ENCODE data around the gene CSMD2.
"Not testable (repeated sequence)": the region's sequence is repeated elsewhere in the genome, so short reads cannot be mapped to it uniquely, and the experiment has no call there.

The CSMD2 gene

GRCh38 chr1:34101151-34101550, 63.9 kb downstream of the CSMD2 start:
- DNase-seq, result no peak

GRCh38 chr1:34100332-34100731, 64.7 kb downstream of the CSMD2 start:
- DNase-seq, result no peak

DNA sequence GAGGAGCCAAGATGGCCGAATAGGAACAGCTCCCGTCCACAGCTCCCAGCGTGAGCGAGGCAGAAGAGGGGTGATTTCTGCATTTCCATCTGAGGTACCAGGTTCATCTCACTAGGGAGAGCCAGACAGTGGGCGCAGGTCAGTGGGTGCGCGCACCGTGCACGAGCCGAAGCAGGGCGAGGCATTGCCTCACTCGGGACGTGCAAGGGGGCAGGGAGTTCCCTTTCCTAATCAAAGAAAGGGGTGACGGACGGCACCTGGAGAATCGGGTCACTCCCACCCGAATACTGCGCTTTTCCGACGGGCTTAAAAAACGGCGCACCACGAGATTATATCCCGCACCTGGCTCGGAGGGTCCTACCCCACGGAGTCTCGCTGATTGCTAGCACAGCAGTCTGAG, 72.6 kb downstream of the CSMD2 start:
- DNase-seq, result not testable (repeated sequence)

GRCh38 chr1:34089731-34090130, 75.3 kb downstream of the CSMD2 start:
- no peak for DNase-seq

DNA sequence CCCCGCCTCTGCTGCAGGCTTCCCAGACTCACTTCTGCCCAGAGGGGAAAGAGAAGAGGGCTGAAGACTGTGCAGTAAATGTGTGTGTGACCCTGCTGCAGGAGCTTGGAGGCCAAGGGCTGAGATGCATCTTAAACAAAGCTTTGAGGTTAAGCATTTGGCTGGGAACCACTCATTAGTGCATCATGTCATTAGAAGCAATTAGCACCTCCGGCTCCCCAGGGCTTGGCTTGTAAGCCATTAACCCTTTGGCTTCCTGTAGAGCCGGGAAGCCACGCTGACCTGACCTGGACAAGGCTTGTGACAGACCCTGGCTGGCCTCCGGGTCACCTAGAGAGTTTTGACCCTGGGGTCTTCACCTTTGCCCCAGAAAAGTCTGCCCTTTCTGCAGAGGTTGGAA, 77.0 kb downstream of the CSMD2 start:
- no peak for DNase-seq

DNA sequence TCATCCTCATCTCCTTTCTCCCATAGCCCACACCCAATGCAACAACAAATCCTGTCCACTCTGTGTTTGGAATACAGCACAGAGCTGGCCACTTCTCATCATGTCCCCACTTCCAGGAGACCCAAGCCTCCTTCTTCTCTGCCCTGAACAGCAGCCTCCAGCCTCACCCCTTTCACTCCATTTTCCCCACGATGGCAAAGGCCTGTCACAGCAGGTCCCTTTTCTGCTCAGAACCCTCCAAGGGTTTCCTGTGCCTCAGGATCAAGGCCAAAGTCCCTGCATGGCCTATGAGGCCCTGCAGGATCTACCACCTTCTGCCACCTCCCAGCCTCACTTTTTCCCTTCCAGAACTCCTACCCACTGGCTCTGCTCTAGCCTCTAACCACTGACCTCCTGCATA, 78.5 kb downstream of the CSMD2 start:
- no peak for DNase-seq

- DNase-seq, result no peak
Measured at GRCh38 chr1:34083974-34084373, 81.1 kb downstream of the CSMD2 start.

DNA sequence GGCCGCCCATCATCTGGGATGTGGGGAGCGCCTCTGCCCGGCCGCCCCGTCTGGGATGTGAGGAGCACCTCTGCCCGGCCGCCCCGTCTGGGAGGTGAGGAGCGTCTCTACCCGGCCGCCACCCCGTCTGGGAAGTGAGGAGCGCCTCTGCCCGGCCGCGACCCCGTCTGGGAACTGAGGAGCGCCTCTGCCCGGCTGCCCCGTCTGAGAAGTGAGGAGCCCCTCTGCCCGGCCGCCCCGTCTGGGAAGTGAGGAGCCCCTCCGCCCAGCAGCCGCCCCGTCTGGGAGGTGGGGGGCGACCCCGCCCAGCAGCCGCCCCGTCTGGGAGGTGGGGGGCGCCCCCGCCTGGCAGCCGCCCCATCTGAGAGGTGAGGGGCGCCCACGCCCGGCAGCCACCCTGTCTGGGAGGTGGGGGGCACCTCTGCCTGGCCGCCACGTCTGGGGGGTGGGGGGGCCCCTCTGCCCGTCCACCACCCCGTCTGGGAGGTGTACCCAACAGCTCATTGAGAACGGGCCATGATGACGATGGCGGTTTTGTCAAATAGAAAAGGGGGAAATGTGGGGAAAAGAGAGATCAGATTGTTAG, 82.9 kb downstream of the CSMD2 start:
- DNase-seq, result not testable (repeated sequence)

DNA sequence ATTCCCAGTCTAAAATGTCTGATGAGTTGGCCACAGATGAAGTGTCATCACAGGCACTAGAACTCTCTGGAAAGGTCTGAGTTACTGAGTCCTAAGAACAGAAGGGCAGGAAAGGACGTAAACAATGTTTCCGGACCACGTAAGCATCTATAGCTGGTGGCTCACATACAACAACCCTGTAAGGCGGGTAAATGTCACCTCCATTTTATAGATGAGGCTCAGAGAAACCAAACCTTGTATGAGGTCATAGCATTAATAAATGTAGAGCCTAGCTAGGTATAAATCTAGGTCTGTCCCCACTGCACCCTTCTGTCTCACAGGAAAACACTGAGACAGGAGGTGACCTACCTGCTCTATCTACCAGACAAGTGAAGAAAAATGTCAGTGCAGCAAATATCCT, 86.6 kb downstream of the CSMD2 start:
- DNase-seq, result no peak

GRCh38 chr1:34075576-34075975, 89.5 kb downstream of the CSMD2 start:
- DNase-seq, result no peak

DNA sequence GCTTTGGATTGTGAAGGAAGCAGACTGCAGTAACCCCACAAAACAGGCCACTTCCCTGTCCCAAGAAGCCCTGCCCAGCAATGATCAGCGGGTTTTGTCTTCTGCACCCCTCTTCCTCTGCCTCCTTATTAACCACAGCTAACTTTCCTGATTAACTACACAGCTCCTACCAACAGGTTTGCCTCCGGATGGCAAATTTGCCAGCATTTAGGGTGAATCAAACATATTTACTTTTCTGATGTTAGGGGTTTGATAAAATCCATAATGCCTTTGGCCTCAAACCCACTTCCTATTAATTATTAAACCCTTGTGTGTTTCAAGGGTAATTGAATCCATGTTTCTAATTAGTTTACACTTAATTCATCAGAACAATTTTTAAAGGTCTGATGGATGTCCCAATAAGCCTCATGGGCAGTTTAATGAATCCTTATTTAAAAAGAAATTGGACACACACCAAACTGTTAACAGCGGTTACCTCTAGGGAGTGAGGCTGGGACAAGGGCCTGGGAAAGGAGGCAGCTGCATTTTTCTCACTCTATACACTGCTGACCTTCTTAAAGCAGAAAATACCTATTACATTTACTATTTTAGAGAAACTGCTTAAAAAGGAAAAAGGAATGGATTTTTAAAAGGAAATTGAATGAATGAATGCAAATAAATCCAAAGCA, 91.9 kb downstream of the CSMD2 start:
- DNase-seq, result no peak

- DNase-seq, result no peak
Measured at GRCh38 chr1:34070201-34070836, 94.7 kb downstream of the CSMD2 start.

DNA sequence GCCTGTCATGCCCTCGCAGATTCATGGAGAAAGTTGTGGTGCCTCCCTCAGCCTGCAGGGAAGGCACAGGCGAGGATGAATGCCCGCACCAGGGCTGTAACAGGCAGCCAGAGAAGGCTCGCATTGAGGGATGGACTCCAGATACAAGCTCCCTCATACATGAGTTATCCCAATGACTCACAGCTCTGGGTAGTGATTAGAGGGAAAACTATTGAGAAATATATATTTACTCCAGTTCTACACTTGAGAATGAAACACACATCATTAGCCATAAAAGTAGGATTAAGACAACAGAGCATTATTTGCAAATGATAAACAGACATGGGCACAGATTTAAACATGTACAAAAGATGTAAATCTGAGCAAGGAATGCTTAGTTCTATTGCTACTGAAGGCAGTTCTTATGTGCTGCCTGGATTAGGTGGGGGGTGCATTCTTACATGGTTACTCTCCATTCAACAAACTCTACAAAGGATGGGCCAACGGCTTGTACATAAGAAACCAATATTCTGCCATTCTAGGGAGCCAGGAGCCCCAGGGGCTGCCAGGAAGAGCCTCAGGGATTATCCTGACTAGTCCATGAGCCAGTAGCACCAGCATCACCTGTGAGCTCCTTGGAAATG, 97.9 kb downstream of the CSMD2 start:
- DNase-seq, result no peak

- no peak for DNase-seq
Measured at GRCh38 chr1:34066166-34066565, 98.9 kb downstream of the CSMD2 start.

GRCh38 chr1:34065498-34065897, 99.5 kb downstream of the CSMD2 start:
- no peak for DNase-seq

DNA sequence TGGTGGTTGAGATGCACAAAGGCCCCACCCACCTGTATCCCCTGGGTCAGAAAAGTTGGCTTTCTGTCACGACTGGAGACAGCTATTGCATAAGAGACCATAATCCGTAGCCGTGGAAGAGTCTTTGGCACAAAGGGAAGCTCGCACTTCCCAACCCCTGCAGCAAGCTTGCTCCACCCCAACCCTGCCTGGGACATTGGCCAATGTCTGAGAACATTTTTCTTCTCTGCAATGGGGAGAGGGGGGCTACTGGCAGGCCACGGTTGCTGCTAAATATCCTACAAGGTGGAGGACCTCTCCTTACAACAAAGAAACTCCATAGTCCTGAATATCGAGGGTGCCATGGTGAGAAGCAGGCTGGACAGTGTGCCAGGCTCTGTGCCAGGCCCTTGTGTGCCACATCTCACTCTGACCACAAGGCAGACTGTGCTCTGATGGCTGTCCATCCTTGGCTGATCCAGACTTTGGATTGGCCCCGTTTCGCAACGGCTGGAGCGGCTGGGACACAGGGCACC, 104.1 kb downstream of the CSMD2 start:
- DNase-seq, result no peak

GRCh38 chr1:34060187-34060730, 104.8 kb downstream of the CSMD2 start:
- DNase-seq, result no peak

DNA sequence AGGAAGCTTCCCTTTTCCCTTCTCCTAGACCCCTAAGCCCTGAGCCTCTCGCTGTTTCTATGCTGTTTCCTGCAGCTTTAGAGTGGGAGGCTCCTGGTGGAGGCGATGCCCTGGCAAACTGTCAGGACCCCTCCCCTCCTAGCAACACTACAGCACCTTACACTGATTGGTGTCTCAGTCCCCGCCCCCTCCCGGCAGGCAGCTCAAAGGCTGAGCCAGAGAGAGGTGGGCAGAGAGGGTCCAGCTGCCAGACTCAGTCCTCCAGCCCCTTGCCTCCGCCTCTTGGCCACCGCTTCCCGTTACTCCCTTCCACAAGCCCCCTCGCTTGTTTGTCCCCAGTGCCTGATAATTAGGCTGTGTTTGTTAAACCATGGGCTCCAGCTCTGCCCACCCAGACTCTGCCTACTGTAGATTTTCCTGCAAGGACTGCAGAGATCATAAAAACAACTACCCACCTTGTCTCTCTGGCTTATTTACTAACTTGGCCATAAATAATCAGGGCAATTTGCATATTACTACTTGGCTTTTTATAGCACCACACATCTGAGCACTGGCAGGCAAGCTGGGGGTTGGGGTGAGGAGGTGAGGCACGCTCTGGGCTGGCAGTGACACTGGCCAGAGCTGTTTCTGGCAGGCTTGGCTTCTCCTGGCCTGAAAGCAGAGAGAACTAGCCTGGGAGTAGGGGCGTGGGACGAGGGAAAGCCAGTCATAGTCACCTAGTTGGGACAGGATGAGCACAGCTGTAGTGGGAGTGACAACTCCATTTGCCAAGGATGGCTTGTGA, 107.5 kb downstream of the CSMD2 start:
- no peak for DNase-seq

DNA sequence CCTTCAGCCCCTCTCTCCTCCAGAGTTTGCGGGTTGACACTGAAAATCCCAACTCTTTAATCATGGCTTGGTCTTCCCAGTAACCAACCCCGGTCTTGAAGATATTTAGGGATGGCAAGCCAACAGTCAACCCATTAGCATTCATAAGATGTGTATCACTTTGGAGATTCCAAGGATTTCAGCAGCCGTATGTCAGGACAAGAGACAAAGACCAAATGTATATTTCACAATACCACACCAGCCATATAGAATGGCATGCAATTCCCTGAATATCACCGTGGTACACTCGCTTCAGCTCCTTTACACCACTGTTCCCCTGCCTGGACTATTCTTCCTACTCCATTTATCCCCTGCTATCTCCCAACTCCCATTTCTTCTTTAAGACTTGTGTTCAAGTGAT, 109.2 kb downstream of the CSMD2 start:
- no peak for DNase-seq

DNA sequence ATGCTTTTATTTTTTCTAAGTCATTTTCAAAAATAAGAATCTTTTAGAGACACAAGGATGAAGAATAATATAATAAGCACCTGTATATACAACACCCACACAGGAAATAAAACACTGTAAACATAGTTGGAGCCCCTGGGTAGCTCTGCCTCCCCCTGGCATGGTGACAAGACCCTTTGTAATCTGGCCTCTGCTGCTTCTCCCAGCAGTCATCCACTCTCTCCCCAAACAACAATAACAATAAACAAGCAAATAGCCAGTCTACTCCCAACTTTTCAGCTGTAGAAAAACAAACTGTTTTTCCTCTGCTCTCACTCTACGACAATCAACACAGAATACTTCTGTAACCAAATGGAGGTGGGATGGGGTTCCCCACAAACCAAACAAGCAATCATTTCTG, 110.1 kb downstream of the CSMD2 start:
- no peak for DNase-seq

- no peak for DNase-seq
Measured at GRCh38 chr1:34053660-34054059, 111.4 kb downstream of the CSMD2 start.

GRCh38 chr1:34052565-34052964, 112.5 kb downstream of the CSMD2 start:
- no peak for DNase-seq

All from stimulated activated CD4-positive, alpha-beta T cell treated with anti-CD3 and anti-CD28 coated beads, Interleukin-2, amount 100 ng/mL, for 48 hours (primary cell).